ENCODE data around the gene CPE.

DNA sequence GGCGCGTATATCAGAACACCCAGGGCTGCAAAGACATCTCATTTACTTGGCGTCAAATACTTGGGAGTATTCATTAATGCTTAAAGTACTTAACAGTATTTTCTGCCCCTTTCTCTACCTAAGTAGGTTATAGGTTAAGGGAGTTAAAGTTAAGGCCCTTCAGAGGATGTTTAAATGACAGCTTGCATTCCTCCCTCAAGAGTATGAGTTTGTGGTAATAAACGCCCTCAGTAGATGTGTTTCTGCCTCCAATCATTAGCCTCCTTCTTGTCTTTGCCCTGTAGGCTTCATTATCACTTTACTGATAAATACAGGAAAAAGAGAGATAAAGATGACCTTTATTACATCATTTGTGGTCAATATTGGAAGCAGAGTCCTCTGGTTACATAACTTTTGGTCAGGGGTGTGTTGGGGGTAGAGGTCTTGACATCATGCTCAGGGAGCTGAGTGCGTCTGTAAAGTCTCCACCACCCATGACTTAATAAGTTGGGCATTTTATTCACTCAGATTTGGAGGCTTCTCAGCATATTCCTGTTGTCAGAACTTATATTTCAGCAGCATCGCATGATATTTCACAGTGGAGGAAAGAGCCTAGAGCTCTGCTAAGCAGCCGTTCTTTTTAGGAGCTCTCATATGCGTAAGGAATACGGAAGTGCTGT is 145.9 kb downstream of the CPE start:
- TF ChIP-seq, protein P1, sequence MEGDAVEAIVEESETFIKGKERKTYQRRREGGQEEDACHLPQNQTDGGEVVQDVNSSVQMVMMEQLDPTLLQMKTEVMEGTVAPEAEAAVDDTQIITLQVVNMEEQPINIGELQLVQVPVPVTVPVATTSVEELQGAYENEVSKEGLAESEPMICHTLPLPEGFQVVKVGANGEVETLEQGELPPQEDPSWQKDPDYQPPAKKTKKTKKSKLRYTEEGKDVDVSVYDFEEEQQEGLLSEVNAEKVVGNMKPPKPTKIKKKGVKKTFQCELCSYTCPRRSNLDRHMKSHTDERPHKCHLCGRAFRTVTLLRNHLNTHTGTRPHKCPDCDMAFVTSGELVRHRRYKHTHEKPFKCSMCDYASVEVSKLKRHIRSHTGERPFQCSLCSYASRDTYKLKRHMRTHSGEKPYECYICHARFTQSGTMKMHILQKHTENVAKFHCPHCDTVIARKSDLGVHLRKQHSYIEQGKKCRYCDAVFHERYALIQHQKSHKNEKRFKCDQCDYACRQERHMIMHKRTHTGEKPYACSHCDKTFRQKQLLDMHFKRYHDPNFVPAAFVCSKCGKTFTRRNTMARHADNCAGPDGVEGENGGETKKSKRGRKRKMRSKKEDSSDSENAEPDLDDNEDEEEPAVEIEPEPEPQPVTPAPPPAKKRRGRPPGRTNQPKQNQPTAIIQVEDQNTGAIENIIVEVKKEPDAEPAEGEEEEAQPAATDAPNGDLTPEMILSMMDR (conservative IDR thresholded peaks at IDR 0.05; ENCODE audit: low read length): no peak
- no peak for TF ChIP-seq EZH2phosphoT487 (IDR thresholded peaks at IDR 0.05; ENCODE audit: borderline replicate concordance)

Data from Loucy (cell line).